HCT116 (cell line): ENCODE results near the gene LBHD1. TPM values are rescaled to one million over a fixed set of nuclear protein-coding genes. Genes with fewer than 3 reads are reported as not detected.

ENCODE experiments used
- ATAC-seq: fragments of 200-7000 bp; cut with Tn5 transposase; 2 replicates; pipeline ENCODE4 v1.9.1; 2020; ENCODE audit warnings: mild to moderate bottlenecking, moderate library complexity
- BruUV-seq: library from RNA; stranded (reverse); fragments of 400-500 nt; replicated peaks from 2 replicates; lab custom pipeline; 2021; lab: Mats Ljungman, UMichigan
- CTCF ChIA-PET: fragments of 300-600 bp; sonication (Branson Sonifier 250); formaldehyde crosslinking; loops from one replicate; lab custom pipeline; 2021; ENCODE audit warnings: antibody characterized with exemption; lab: Charles Lee
- POLR2A ChIA-PET: fragments of 300-600, 350-600 bp; sonication (Branson Sonifier 250); formaldehyde crosslinking; loops from one replicate; lab custom pipeline; 2021; ENCODE audit warnings: antibody characterized with exemption; lab: Charles Lee
- RAD21 ChIA-PET, 2 experiments: fragments of 300-600 bp; sonication (Branson Sonifier 250); formaldehyde crosslinking; loops; one replicate each; lab custom pipeline; 2023; ENCODE audit warnings: low total read pairs in 2 of 2; ENCODE audit not compliant: uncharacterized antibody in 2 of 2, unreplicated experiment in 2 of 2, low non-redundant PET in 1 of 2; lab: Charles Lee
- DNase-seq: peaks from one replicate; pipeline ENCODE4 v3.0.0-alpha.2; 2010; ENCODE audit warnings: low read depth, low spot score
- H2AFZ ChIP-seq: fragments of 200-600 bp; shearing (Covaris generic), sonication (generic); 2 replicates; pipeline ENCODE4 v1.6.1; 2017; ENCODE audit warnings: low read depth, mixed run types, mixed read lengths, antibody characterized with exemption, low read length; ENCODE audit not compliant: poor library complexity, severe bottlenecking
- H3K27ac ChIP-seq: 2 replicates; pipeline ENCODE4 v1.5.1; 2012; ENCODE audit warnings: low read depth, low read length
- H3K27me3 ChIP-seq: fragments of 200-600 bp; sonication (generic); 2 replicates; pipeline ENCODE4 v1.6.1; 2016; ENCODE audit warnings: mixed run types, low read length, mixed read lengths; ENCODE audit not compliant: insufficient read depth
- H3K36me3 ChIP-seq, 2 experiments: fragments of 200-500 bp in 1 of 2; fragments of 200-600 bp in 1 of 2; sonication (Bioruptor generic) in 1 of 2; sonication (generic) in 1 of 2; 2 replicates each; pipeline versions ENCODE4 v1.5.1 to v1.6.1; 2014 to 2016; ENCODE audit warnings: low read length in 2 of 2, inconsistent platforms in 1 of 2, mixed read lengths in 1 of 2, mixed run types in 1 of 2; ENCODE audit not compliant: insufficient read depth in 2 of 2, control insufficient read depth in 1 of 2
- H3K4me1 ChIP-seq, 2 experiments: fragments of 200-600 bp in 1 of 2; sonication (generic) in 1 of 2; 2 replicates each; pipeline versions ENCODE4 v1.5.1 to v1.6.1; 2012 to 2017; ENCODE audit warnings: low read length in 2 of 2, inconsistent platforms in 1 of 2, mild to moderate bottlenecking in 1 of 2, mixed read lengths in 1 of 2, mixed run types in 1 of 2, moderate library complexity in 1 of 2; ENCODE audit not compliant: insufficient read depth in 2 of 2, control insufficient read depth in 1 of 2
- H3K4me2 ChIP-seq: fragments of 200-600 bp; sonication (generic); 2 replicates; pipeline ENCODE4 v1.6.1; 2017; ENCODE audit warnings: mixed run types, low read length, mixed read lengths
- H3K4me3 ChIP-seq, 2 experiments: fragments of 200-600 bp in 1 of 2; sonication (generic) in 1 of 2; replicated peaks in 1 of 2; 2 replicates each; pipeline ENCODE4 v1.5.1; 2011 to 2016; ENCODE audit warnings: low read length in 2 of 2, control low read depth in 1 of 2, low read depth in 1 of 2, mild to moderate bottlenecking in 1 of 2, mixed read lengths in 1 of 2, mixed run types in 1 of 2
- H3K79me2 ChIP-seq: fragments of 200-600 bp; sonication (generic); 2 replicates; pipeline ENCODE4 v1.6.1; 2017; ENCODE audit warnings: mild to moderate bottlenecking, mixed run types, low read length, moderate library complexity, mixed read lengths; ENCODE audit not compliant: insufficient read depth
- H3K9ac ChIP-seq: fragments of 200-600 bp; sonication (generic); 2 replicates; pipeline ENCODE4 v1.6.1; 2016; ENCODE audit warnings: low read length, mixed read lengths
- H3K9me2 ChIP-seq: fragments of 200-600 bp; sonication (generic), shearing (Covaris generic); 2 replicates; pipeline ENCODE4 v1.6.1; 2017; ENCODE audit warnings: mixed run types, mild to moderate bottlenecking, moderate library complexity; ENCODE audit not compliant: insufficient read depth
- H3K9me3 ChIP-seq, 2 experiments: fragments of 200-500 bp in 1 of 2; fragments of 200-600 bp in 1 of 2; sonication (Bioruptor generic) in 1 of 2; sonication (generic) in 1 of 2; 2 replicates each; pipeline ENCODE4 v1.6.1; 2014 to 2017; ENCODE audit warnings: low read length in 2 of 2, mixed read lengths in 2 of 2, inconsistent platforms in 1 of 2, low read depth in 1 of 2, mild to moderate bottlenecking in 1 of 2, mixed run types in 1 of 2, moderate library complexity in 1 of 2; ENCODE audit not compliant: control insufficient read depth in 1 of 2, insufficient read depth in 1 of 2
- H4K20me1 ChIP-seq: fragments of 200-600 bp; sonication (generic), shearing (Covaris generic); 2 replicates; pipeline ENCODE4 v1.6.1; 2017; ENCODE audit warnings: mixed run types, mild to moderate bottlenecking, moderate library complexity; ENCODE audit not compliant: insufficient read depth
- EGR1 ChIP-seq: IDR thresholded peaks from 2 replicates; pipeline ENCODE4 v1.6.1; 2012; ENCODE audit warnings: low read depth
- ELF1 ChIP-seq: IDR thresholded peaks from 2 replicates; pipeline ENCODE4 v1.6.1; 2012; ENCODE audit warnings: low read depth, borderline replicate concordance
- EZH2 ChIP-seq: fragments of 200-600 bp; sonication (generic); IDR thresholded peaks from 2 replicates; pipeline ENCODE4 v1.6.1; 2017; ENCODE audit warnings: antibody characterized with exemption, mixed run types
- EZH2phosphoT487 ChIP-seq: fragments of 200-600 bp; IDR thresholded peaks from 2 replicates; pipeline ENCODE4 v1.6.1; 2018; ENCODE audit warnings: antibody characterized with exemption, borderline replicate concordance
- FOSL1 ChIP-seq: IDR thresholded peaks from 2 replicates; pipeline ENCODE4 v1.6.1; 2012; ENCODE audit warnings: low read depth
- JUND ChIP-seq: IDR thresholded peaks from 2 replicates; pipeline ENCODE4 v1.6.1; 2012
- RAD21 ChIP-seq: IDR thresholded peaks from 2 replicates; pipeline ENCODE4 v1.6.1; 2012; ENCODE audit warnings: low read depth, mild to moderate bottlenecking
- REST ChIP-seq: IDR thresholded peaks from 2 replicates; pipeline ENCODE4 v1.6.1; 2012; ENCODE audit warnings: low read depth
- SIN3A ChIP-seq: IDR thresholded peaks from 2 replicates; pipeline ENCODE4 v1.6.1; 2012; ENCODE audit warnings: low read depth
- SRF ChIP-seq: IDR thresholded peaks from 2 replicates; pipeline ENCODE4 v1.6.1; 2012; ENCODE audit warnings: low read depth
- TCF7L2 ChIP-seq: IDR thresholded peaks from 2 replicates; pipeline ENCODE4 v1.7.0; 2011; ENCODE audit warnings: borderline replicate concordance, inconsistent platforms; ENCODE audit not compliant: insufficient read depth, insufficient read length; ENCODE audit errors: extremely low read depth
- YY1 ChIP-seq: IDR thresholded peaks from 2 replicates; pipeline ENCODE4 v1.6.1; 2011; ENCODE audit warnings: low read length, low read depth, moderate library complexity, mild to moderate bottlenecking; ENCODE audit not compliant: insufficient replicate concordance; ENCODE audit errors: extremely low read depth
- ZNF274 ChIP-seq: fragments of 200-500 bp; sonication (Bioruptor generic); IDR thresholded peaks from 2 replicates; pipeline ENCODE4 v1.6.1; 2014; ENCODE audit warnings: mild to moderate bottlenecking, low read depth, low read length, inconsistent platforms
- intact Hi-C: fragments of 100-400 bp; cut with micrococcal nuclease; formaldehyde crosslinking; loops from 2 replicates; pipeline ENCODE4 v1.10.0; 2022
- total RNA-seq: library from RNA; stranded (reverse); gene quantifications from one replicate; pipeline ENCODE4 v1.2.1, GENCODE V29; 2021; ENCODE audit not compliant: unreplicated experiment
- TF ChIP-seq, protein P1 (sequence below), 3 experiments: fragments of 200-600 bp in 1 of 3; sonication (generic) in 1 of 3; IDR thresholded peaks in 2 of 3; conservative IDR thresholded peaks in 1 of 3; 2 replicates each; pipeline ENCODE4 v1.5.1; 2012 to 2017; ENCODE audit warnings: low read depth in 2 of 3, low read length in 2 of 3, antibody characterized with exemption in 1 of 3, borderline replicate concordance in 1 of 3, control low read depth in 1 of 3, mild to moderate bottlenecking in 1 of 3, mixed read lengths in 1 of 3, mixed run types in 1 of 3, moderate library complexity in 1 of 3; ENCODE audit not compliant: insufficient read depth in 1 of 3
- TF ChIP-seq, protein P2 (sequence below): IDR thresholded peaks from 2 replicates; pipeline ENCODE4 v1.6.1; 2012
- TF ChIP-seq, protein P3 (sequence below): IDR thresholded peaks from 2 replicates; pipeline ENCODE4 v1.6.1; 2012

The LBHD1 gene
- total RNA-seq, 1 experiment from 2014 or later = 14.7 TPM

- DNase-seq (no peak), ATAC-seq (no peak)
- Histone ChIP-seq H3K4me2 (no peak overlapping the region), H3K27ac (peak overlapping the region; percentile 41; the same call in 1 of the 2 replicates), H3K9me3 (no peaks in the 10 kb centered on the region), H4K20me1 (no peaks in the 10 kb centered on the region), H3K27me3 (no peaks in the 10 kb centered on the region), H2AFZ (no peak overlapping the region), H3K79me2 (peaks cover 65% of the 10 kb centered on the region), H3K36me3 (peaks cover 10 to 21% of the 10 kb centered on the region in 2 experiments; a peak in 3 of 4 replicates), H3K4me3 (no peak overlapping the region), H3K4me1 (peaks cover 12 to 29% of the 10 kb centered on the region in 2 experiments), H3K9ac (no peak overlapping the region), H3K9me2 (no peaks in the 10 kb centered on the region)
- RAD21 ChIA-PET = no interaction called here
- intact Hi-C loops = loop anchor here (5.0 kb wide), 1 partner anchor 35 kb away; the partner anchor contains the start of genes EML3 and ROM1
- CTCF ChIA-PET = interaction anchor here (1.6 kb wide), 1 partner anchor 223 kb away, joined by 4 read pairs; no protein-coding TSS in a partner anchor
- POLR2A ChIA-PET = interaction anchor here (0.8 to 14.1 kb wide), 2 partner anchors 18 to 194 kb away, joined by 3 to 195 read pairs; partner anchors contain the start of genes C11orf98 and CSKMT
- TF ChIP-seq RAD21 (no peak), JUND (no peak), FOSL1 (no peak), EZH2 (no peak), ZNF274 (no peak), EZH2phosphoT487 (no peak), EGR1 (no peak), SRF (no peak), SIN3A (no peak), REST (no peak), YY1 (no peak), ELF1 (no peak), TCF7L2 (no peak)
- TF ChIP-seq, protein P1, sequence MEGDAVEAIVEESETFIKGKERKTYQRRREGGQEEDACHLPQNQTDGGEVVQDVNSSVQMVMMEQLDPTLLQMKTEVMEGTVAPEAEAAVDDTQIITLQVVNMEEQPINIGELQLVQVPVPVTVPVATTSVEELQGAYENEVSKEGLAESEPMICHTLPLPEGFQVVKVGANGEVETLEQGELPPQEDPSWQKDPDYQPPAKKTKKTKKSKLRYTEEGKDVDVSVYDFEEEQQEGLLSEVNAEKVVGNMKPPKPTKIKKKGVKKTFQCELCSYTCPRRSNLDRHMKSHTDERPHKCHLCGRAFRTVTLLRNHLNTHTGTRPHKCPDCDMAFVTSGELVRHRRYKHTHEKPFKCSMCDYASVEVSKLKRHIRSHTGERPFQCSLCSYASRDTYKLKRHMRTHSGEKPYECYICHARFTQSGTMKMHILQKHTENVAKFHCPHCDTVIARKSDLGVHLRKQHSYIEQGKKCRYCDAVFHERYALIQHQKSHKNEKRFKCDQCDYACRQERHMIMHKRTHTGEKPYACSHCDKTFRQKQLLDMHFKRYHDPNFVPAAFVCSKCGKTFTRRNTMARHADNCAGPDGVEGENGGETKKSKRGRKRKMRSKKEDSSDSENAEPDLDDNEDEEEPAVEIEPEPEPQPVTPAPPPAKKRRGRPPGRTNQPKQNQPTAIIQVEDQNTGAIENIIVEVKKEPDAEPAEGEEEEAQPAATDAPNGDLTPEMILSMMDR (IDR thresholded peaks at IDR 0.05 in 2 of 3, conservative IDR thresholded peaks at IDR 0.05 in 1 of 3; ENCODE audit: borderline replicate concordance in 1 of 3, insufficient read depth in 1 of 3, low read depth in 2 of 3, low read length in 2 of 3) = no peak
- TF ChIP-seq, protein P2, sequence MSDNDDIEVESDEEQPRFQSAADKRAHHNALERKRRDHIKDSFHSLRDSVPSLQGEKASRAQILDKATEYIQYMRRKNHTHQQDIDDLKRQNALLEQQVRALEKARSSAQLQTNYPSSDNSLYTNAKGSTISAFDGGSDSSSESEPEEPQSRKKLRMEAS = no peak
- TF ChIP-seq, protein P3, sequence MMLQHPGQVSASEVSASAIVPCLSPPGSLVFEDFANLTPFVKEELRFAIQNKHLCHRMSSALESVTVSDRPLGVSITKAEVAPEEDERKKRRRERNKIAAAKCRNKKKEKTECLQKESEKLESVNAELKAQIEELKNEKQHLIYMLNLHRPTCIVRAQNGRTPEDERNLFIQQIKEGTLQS = no peak
- BruUV-seq = no TSS peak
Measured at GRCh38 chr11:62647609-62648005, 24.5 kb downstream of the LBHD1 start.
